Measurements from ENCODE around the gene PLEKHG2. TPM values are rescaled to one million over a fixed set of nuclear protein-coding genes. Genes with fewer than 3 reads are reported as not detected.

PLEKHG2 gene
- polyA plus RNA-seq, 4 donors: 1.9 to 13.2 (median 6.3) TPM

DNA sequence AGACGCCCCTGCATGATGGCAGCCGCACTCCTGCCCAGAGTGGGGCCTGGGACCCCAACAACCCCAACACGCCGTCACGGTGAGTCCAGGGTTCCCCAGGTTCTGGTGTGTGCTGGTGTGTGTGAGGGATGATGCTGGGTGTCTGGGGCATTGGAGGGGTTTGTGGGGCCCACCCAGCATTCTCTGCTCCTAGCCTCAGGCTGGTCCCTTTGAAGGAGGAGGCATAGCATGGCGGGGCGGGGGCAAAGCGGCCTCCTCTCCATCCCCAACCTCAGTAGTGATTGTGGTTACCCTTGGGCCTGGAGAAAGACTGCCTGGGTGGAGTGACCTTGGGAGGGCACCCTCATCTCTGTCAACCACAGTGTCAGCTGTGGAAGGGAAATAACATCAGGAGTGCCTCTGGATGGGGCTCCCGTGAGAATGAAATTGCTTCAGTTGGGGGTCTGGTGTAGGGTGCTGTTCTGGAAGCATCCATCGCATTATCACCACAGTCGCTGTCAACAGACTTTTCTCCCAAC is 61.0 kb downstream of the PLEKHG2 start:
- DNase-seq (no peak), FAIRE-seq (no peak)
- Histone ChIP-seq H3K4me3 (ENCODE audit: low read depth in 1 of 3, low read length in 3 of 3) (no peak overlapping the region), H3K27me3 (ENCODE audit: control insufficient read depth in 3 of 3, insufficient read depth in 3 of 3, low read length in 3 of 3) (no peaks in the 10 kb centered on the region), H3K9me3 (ENCODE audit: control insufficient read depth in 2 of 2, insufficient read depth in 1 of 2, low read depth in 1 of 2, low read length in 1 of 2) (no peaks in the 10 kb centered on the region), H3K27ac (ENCODE audit: low read depth in 1 of 3, low read length in 2 of 3) (no peak overlapping the region), H3K4me1 (ENCODE audit: control insufficient read depth in 3 of 3, insufficient read depth in 2 of 3, low read depth in 1 of 3, low read length in 2 of 3) (no peaks in the 10 kb centered on the region), H3K36me3 (ENCODE audit: control insufficient read depth in 3 of 3, insufficient read depth in 2 of 3, low read depth in 1 of 3, low read length in 3 of 3) (peaks cover 25 to 80% (median 42%) of the 10 kb centered on the region in 3 donors)
- 87 to 88% (median 87%) methylated on average over 11 of the region's 11 CpGs for WGBS, 3 donors

DNA sequence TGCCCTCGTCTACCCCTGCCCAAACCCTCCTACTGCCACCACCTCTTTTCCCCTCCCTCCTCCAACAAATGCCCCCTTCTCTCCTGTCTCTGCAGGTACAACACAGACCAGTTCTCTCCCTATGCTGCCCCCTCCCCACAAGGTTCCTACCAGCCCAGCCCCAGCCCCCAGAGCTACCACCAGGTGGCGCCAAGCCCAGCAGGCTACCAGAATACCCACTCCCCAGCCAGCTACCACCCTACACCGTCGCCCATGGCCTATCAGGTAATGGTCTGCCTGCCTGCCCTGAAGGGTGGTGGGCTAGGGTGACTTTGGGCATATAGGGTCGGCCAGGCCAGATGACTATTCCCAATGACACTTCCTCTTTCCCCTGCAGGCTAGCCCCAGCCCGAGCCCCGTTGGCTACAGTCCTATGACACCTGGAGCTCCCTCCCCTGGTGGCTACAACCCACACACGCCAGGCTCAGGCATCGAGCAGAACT is 61.7 kb downstream of the PLEKHG2 start:
- no peak overlapping the region for H3K27ac ChIP-seq (ENCODE audit: low read depth in 1 of 3, low read length in 2 of 3)
- peak; percentile 19 to 65 for DNase-seq
- no peak for FAIRE-seq
- no peak overlapping the region for H3K4me3 ChIP-seq (ENCODE audit: low read depth in 1 of 3, low read length in 3 of 3)
- H3K9me3 ChIP-seq (ENCODE audit: control insufficient read depth in 2 of 2, insufficient read depth in 1 of 2, low read depth in 1 of 2, low read length in 1 of 2): no peaks in the 10 kb centered on the region
- H3K27me3 ChIP-seq (ENCODE audit: control insufficient read depth in 3 of 3, insufficient read depth in 3 of 3, low read length in 3 of 3): no peaks in the 10 kb centered on the region
- no peaks in the 10 kb centered on the region for H3K4me1 ChIP-seq (ENCODE audit: control insufficient read depth in 3 of 3, insufficient read depth in 2 of 3, low read depth in 1 of 3, low read length in 2 of 3)
- peaks cover 25 to 73% (median 39%) of the 10 kb centered on the region in 3 donors for H3K36me3 ChIP-seq (ENCODE audit: control insufficient read depth in 3 of 3, insufficient read depth in 2 of 3, low read depth in 1 of 3, low read length in 3 of 3)
- WGBS, 3 donors: 52 to 59% (median 54%) methylated on average over 9 of the region's 9 CpGs

DNA sequence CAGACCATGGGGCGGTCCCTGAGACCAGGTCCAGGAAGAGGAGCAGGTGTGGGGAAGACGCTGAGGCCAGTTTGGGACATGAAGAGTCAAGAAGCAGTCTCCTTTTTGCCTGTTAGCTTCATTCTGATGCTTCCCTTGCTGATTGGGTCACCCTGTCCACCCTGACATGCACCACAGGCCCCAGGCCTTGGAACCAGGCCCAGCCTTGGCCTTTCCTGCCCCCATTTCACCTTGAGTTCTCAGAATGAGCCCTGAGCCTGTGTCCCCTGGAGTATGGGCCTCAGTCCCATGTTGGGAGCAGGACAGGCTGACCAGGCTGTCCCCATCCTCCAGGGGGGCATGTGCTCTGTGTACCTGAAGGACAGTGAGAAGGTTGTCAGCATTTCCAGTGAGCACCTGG is 63.3 kb downstream of the PLEKHG2 start:
- H3K27ac ChIP-seq (ENCODE audit: low read depth in 1 of 3, low read length in 2 of 3): no peak overlapping the region
- peaks cover 19 to 58% (median 29%) of the 10 kb centered on the region in 3 donors for H3K36me3 ChIP-seq (ENCODE audit: control insufficient read depth in 3 of 3, insufficient read depth in 2 of 3, low read depth in 1 of 3, low read length in 3 of 3)

More for the DNA sequence above, 63.3 kb downstream of the PLEKHG2 start:
- DNase-seq: no peak
- H3K27me3 ChIP-seq (ENCODE audit: control insufficient read depth in 3 of 3, insufficient read depth in 3 of 3, low read length in 3 of 3): no peaks in the 10 kb centered on the region
- H3K4me3 ChIP-seq (ENCODE audit: low read depth in 1 of 3, low read length in 3 of 3): no peak overlapping the region
- WGBS, 3 donors: 94 to 100% (median 100%) methylated on average over 1 to 2 of the region's 2 CpGs
- H3K4me1 ChIP-seq (ENCODE audit: control insufficient read depth in 3 of 3, insufficient read depth in 2 of 3, low read depth in 1 of 3, low read length in 2 of 3): peaks cover 0 to 5% (median 0%) of the 10 kb centered on the region in 3 donors
- no peak for FAIRE-seq
- no peaks in the 10 kb centered on the region for H3K9me3 ChIP-seq (ENCODE audit: control insufficient read depth in 2 of 2, insufficient read depth in 1 of 2, low read depth in 1 of 2, low read length in 1 of 2)

Other genes with a start within 250 kb of the PLEKHG2 start
- gene NCCRP1, start 215.7 kb upstream of the PLEKHG2 start, polyA plus RNA-seq: 1 to 10 TPM in 1 of 4 donors, under 1 TPM in 2, not detected in 1; 0.13 to 1.2 (median 0.45) TPM
- gene SYCN, start 208.4 kb upstream of the PLEKHG2 start, polyA plus RNA-seq: 1 to 10 TPM in 1 of 4 donors, not detected in 3; 2.7 TPM
- gene IFNL3, start 167.7 kb upstream of the PLEKHG2 start, polyA plus RNA-seq: not detected
- under 1 TPM in 1 of 4 donors, not detected in 3; 0.03 TPM for gene IFNL4, start 163.8 kb upstream of the PLEKHG2 start, polyA plus RNA-seq
- gene IFNL2, start 144.3 kb upstream of the PLEKHG2 start, polyA plus RNA-seq: not detected
- gene IFNL1, start 116.3 kb upstream of the PLEKHG2 start, polyA plus RNA-seq: not detected
- under 1 TPM in 3 of 4 donors, not detected in 1; 0.27 to 0.76 (median 0.71) TPM for gene LRFN1, start 91.8 kb upstream of the PLEKHG2 start, polyA plus RNA-seq
- gene GMFG, start 76.6 kb upstream of the PLEKHG2 start, polyA plus RNA-seq: 10 to 100 TPM in 3 of 4 donors, 1 to 10 TPM in 1; 8.1 to 46.2 (median 30.1) TPM
- 10 to 100 TPM; 37.8 to 94.4 (median 56.8) TPM for gene SAMD4B, start 70.2 kb upstream of the PLEKHG2 start, polyA plus RNA-seq
- 10 to 100 TPM; 32.9 to 42.7 (median 37.9) TPM for gene PAF1, start 21.6 kb upstream of the PLEKHG2 start, polyA plus RNA-seq
- gene MED29, start 21.3 kb upstream of the PLEKHG2 start, polyA plus RNA-seq: 10 to 100 TPM; 20.3 to 29.3 (median 23.7) TPM
- gene ZFP36, start 5.8 kb upstream of the PLEKHG2 start, polyA plus RNA-seq: 100 to 1,000 TPM; 104 to 365 (median 195) TPM
- gene RPS16, start 23.3 kb downstream of the PLEKHG2 start, polyA plus RNA-seq: 1,000 to 10,000 TPM; 1,341 to 3,643 (median 2,485) TPM
- gene SUPT5H, start 32.9 kb downstream of the PLEKHG2 start, polyA plus RNA-seq: 100 to 1,000 TPM in 3 of 4 donors, 10 to 100 TPM in 1; 95.5 to 283 (median 163) TPM
- gene TIMM50, start 68.2 kb downstream of the PLEKHG2 start, polyA plus RNA-seq: 10 to 100 TPM; 33.8 to 62.2 (median 48.4) TPM
- under 1 TPM in 2 of 4 donors, not detected in 2; 0.15 to 0.40 TPM for gene DLL3, start 86.3 kb downstream of the PLEKHG2 start, polyA plus RNA-seq
- under 1 TPM in 1 of 4 donors, not detected in 3; 0.32 TPM for gene SELENOV, start 102.5 kb downstream of the PLEKHG2 start, polyA plus RNA-seq
- 1 to 10 TPM in 1 of 4 donors, under 1 TPM in 2, not detected in 1; 0.81 to 2.0 (median 0.99) TPM for gene EID2B, start 120.2 kb downstream of the PLEKHG2 start, polyA plus RNA-seq
- 10 to 100 TPM in 3 of 4 donors, 1 to 10 TPM in 1; 9.9 to 13.4 (median 11.9) TPM for gene EID2, start 127.5 kb downstream of the PLEKHG2 start, polyA plus RNA-seq
- gene LGALS13, start 189.9 kb downstream of the PLEKHG2 start, polyA plus RNA-seq: not detected
- not detected for gene LGALS16, start 243.2 kb downstream of the PLEKHG2 start, polyA plus RNA-seq